AG08396 (cell line): ENCODE results near the gene SLC47A1.
A peak's percentile ranks its signal among the peaks of the same experiment; 100 is the strongest.
"Not testable (repeated sequence)": the region's sequence is repeated elsewhere in the genome, so short reads cannot be mapped to it uniquely, and the experiment has no call there.

ENCODE experiments used
- DNase-seq: peaks from one replicate; pipeline ENCODE4 v3.0.0; 2012; ENCODE audit warnings: low spot score, mixed read lengths

Gene SLC47A1, protein sequence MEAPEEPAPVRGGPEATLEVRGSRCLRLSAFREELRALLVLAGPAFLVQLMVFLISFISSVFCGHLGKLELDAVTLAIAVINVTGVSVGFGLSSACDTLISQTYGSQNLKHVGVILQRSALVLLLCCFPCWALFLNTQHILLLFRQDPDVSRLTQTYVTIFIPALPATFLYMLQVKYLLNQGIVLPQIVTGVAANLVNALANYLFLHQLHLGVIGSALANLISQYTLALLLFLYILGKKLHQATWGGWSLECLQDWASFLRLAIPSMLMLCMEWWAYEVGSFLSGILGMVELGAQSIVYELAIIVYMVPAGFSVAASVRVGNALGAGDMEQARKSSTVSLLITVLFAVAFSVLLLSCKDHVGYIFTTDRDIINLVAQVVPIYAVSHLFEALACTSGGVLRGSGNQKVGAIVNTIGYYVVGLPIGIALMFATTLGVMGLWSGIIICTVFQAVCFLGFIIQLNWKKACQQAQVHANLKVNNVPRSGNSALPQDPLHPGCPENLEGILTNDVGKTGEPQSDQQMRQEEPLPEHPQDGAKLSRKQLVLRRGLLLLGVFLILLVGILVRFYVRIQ

DNA sequence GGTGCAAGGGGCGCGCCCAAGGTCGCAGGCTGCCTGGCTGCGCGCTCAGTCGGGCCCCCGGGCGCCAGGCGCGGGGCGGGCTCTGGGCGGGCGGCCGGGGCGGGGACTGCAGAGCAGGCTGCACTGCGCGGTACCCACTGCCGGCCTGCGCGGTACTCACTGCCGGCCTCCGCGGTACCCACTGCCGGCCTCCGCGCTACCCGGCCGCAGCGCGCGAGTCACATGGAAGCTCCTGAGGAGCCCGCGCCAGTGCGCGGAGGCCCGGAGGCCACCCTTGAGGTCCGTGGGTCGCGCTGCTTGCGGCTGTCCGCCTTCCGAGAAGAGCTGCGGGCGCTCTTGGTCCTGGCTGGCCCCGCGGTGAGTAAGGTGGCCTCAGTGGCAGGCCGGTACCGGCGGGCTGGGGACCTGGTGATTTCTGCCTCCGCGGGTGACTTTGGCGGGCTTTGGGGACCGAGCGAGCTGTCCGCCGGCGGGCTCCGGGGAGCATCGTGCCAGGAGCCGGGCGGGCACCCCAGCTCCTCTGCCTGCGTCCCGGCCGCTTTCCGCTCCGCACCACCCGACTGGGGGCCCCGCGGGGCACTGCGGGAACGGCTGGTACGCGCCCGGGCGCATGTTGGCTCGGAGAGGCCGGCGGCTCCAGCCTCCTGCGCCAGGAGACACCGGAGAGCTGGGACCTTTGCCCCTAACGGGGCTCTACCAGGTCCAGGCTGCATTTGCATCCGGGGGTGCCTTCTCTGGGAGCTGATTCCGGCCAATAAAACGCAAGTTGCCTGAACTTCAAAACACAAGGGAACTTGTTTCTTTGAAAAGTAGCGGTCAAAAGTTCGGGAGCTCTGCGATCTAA lies at the start of gene SLC47A1:
SLC47A1 (plus strand) TSS at position 137 of the 844 bp plus-strand sequence; CDS start at position 223, 86 bp downstream.
- DNase-seq = peak; percentile 37

DNA sequence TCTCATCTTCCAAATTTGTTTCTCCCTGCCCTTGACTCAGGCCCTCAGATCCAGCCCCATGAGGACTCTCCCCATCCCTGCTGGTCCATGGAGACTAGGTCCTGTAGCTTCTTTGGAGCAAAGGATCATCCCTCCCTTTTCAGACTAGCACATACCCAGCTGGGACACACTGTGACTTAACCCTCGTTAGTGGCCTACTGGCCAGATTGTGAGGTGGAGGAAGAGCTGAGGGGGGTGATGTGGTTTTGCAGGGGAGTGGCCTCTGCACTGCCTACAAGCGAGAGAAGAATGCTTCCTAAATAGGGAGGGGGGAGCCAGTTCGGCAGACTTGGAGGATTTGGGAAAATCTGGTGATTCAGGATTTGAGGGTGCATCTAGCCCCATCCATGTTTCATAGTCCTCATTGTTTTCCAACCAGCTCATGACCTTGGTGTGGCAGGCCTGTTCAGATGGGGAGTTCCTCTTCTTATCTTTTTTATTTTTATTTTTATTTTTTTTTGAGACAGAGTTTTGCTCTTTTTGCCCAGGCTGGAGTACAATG lies 47.8 kb upstream of the SLC47A1 start:
- DNase-seq = no peak

DNA sequence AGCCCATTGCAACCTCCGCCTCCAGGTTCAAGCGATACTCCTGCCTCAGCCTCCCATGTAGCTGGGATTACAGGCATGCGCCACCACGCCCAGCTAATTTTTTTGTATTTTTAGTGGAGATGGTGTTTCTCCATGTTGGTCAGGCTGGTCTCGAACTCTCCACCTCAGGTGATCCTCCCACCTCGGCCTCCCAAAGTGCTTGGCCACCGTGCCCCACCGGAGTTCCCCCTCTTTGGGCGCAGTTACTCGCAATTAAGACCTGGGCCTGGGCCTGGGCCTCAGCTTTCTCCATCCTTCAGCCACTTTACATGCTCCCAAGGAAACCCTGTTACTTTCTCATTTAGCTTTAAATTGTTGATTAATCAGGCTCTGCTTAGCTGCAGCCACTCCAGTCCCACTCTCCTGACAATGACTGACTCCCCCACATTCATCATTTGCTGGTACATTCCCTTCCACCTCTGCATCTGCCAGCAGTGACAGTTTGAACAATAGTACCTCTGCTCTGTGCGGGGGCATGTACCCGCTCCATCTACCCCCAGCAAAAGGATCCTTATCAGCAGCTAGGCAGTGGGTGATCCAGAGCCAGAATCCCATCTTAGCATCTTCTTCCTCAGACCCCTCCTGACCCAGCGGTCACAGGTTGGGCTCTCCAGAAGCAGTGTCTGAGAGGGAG lies 47.2 kb upstream of the SLC47A1 start:
- DNase-seq = no peak

DNA sequence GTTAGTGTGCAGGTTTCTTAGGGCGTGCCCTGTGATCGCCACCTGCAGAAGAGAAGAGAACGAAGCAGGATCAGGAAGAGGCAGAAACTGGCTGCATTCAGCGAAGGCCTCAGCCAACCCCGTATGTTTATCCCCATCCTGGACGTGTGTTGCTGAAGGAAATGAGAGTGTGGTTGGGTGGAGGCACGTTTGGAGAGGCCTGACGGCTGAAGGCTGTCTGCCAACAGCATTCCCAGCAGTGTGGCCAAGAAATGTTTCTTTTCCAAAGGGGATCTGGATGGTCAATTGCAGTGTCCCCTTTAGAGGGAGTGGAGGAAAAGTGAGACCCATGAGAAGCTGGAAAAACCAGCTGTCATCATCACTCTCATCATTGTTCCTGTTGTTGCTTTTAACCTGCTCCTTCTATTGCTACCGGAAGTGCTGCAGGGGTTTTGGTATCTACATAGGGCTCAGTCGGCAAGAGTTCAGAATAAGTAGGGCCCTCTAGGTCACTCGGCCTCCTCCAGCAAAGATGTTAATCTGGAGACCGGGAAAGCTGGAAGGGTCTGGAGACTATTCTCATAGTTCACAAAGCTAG lies 46.5 kb upstream of the SLC47A1 start:
- no peak for DNase-seq

DNA sequence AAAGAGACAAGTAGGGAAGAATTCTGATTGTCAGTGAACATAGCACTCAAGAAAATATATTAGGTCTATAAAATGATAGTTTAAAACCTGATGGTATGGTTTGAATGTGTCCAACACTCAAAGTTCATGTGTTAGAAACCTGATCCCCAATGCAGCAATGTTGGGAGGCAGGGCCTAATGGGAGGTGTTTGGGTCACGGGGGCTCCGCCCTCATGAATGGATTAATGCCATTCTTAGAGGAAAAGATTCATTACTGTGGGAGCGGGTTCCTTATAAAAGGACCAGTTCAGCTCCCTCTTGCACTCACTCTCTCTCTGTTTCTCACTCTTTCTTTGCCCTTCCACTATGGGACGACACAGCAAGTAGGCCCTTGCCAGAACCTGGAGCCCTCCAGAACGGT lies 41.5 kb upstream of the SLC47A1 start:
- no peak for DNase-seq

DNA sequence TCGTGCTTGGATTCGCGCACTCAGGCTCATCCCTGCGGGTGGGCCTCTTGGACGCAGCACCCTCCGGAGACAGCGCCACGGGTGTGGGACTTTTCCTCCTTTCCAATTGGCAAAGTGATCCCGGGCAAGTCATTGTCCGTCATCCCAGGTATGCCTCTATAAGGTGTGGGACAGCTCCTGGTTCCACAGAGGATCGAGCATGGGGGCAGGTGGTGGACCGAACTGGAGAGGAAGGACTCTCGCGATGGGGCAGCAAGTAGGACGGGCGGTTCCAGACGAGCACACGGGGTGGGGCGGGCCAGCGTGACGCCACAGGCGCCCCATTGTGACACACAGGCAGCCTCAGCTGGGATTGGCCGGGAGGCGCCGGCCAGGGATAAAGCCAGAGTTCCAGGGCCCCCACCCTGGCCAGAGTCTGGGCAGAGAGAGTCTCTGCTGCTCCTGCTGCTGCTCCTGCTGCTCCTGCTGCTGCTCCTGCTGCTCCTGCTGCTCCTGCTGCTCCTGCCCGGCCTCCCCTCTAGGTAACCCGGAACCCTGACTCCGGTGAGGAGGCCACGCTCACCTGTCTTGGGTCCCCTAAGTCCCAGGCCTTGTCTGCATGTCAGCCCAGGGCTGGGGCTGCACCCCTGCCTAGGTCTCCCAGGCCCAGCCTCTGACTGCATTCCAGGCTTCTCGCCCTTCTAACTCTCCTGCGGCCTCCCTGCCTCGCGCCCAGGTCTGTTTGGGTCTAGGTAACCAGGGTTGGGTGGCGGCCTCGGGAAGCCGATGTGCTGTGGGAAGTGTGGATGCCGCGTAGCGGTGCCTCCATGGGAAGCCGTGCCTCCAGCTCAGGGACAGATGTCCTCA lies 38.5 kb upstream of the SLC47A1 start:
- no peak for DNase-seq

DNA sequence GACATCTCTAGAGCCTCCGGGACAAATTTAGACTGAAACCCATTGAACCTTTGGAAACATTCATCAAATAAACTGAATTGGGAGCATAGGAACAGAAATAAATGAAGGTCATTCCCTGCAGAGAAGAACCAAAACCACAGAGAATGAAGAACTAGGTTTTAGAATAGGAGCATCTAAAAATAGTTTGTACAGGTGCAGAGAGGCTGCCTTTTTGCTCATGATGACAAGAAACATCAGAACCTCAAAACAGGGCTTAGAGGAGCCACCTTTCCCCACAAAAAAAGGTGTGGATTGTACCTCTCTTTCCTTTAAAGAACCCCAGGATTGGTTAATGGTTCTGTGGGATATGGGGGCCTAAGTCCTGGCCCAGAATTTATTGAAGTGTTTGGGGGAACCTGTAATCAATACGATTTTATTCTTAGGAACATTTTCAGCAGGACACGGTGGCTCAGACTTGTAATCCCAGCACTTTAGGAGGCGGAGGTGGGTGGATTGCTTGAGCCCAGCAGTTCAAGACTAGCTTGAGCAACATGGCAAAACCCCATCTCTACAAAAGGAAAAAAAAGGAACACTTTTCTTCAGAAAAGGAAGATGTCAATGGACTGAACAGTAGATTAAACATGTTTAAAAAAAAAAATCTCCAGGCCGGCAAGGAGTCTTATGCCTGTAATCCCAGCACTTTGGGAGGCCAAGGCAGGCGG lies 37.7 kb upstream of the SLC47A1 start:
- DNase-seq = no peak

DNA sequence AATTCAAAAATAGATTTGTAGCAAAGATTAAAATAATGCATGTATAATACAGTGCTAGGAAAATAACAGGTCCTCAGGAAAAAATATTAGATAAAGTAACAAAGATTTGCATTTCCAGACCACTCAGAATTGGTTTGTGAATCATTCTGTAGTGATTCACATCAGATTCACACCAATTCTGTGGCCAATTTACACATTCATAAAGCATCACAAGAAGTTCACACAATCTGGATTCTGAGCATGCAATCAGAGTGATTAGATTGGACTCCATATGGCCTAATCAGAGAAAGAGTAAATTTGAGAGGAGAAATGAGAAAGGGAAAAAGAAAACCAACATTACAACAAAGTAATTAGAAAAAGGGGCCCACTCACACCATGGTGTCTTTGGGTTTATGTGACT lies 36.0 kb upstream of the SLC47A1 start:
- DNase-seq = no peak

DNA sequence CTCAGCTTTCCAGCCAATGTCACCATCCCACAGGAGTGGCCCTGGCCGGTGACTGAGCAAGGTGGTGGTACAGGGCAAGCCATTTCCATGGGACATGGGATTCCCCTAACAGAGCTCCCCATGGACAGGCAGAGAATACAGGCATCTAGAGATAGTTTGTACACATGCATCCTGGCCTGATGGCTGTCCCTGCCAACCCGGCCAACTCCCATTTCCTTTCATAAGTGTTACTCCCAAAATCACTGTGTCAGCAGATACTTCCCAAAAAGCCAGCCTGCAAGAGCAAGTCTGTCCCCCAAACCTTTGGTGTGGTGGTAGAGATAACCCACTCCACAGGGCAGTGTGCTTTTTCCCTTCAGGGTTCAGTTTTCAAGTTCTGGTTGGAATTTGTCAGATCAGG lies 32.4 kb upstream of the SLC47A1 start:
- DNase-seq = no peak

DNA sequence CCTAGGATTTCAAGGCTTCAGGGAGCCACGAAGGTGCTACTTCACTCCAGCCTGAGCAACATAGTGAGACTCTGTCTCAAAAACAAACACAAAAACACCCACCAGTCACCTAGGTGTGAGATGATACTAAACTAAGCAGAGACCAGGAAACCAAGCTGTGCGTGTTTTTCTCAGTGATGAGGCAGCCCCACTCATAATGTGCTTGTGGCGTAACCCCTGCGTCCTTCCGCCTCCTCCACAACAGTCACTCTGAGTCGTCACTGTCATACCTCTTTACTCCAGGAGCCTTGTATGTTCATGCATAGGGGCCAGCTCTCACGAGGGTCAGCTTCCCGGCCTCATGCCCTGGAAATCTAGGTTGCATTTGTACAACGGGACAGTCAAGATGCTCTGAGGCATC lies 31.1 kb upstream of the SLC47A1 start:
- no peak for DNase-seq

DNA sequence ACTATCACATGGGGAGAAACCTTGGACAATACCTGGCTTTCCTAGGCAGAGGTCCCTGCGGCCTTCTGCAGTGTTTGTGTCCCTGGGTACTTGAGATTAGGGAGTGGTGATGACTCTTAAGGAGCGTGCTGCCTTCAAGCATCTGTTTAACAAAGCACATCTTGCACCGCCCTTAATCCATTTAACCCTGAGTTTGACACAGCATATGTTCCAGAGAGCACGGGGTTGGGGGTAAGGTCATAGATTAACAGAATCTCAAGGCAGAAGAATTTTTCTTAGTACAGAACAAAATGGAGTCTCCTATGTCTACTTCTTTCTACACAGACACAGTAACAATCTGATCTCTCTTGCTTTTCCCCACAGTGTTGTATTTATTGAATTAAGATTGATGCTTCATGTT lies 28.1 kb upstream of the SLC47A1 start:
- DNase-seq = not testable (repeated sequence)

DNA sequence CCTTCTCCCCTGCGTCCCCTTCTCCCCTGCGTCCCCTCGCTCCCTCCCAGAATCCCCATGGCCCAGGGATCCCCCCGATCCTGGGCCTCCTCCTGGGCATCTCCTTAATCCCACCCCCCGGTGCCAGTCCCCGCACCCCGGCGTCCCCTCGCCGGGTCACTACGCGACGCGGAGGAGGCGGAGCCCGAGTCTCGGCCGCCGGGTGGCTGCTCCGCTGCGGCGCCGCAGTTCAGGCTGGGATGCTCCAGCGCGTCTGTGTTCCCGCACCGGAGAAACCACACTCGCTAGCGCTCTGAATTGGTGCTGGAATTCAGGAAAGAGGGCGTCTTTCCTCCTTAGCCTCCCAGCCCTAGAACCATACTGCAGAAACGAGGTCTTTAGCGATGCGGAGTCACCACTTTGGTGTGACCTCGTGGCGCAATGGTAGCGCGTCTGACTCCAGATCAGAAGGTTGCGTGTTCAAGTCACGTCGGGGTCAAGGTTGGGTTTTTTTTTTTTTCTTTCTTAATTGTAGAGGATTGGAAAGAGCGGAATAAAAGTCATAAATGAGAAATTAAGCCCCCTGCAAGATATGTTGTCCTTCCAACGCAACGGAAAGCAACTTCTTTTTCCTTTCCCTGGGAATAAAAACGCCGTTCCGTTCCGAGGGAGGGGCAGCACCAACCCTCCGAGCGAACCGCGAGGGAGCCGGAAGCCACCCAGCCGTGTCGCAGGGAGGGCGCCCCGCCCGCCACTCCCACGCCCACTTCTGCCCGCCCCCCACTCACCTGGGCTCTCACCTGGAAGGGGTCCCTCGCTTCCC lies 25.7 kb upstream of the SLC47A1 start:
- DNase-seq = peak; percentile 94

DNA sequence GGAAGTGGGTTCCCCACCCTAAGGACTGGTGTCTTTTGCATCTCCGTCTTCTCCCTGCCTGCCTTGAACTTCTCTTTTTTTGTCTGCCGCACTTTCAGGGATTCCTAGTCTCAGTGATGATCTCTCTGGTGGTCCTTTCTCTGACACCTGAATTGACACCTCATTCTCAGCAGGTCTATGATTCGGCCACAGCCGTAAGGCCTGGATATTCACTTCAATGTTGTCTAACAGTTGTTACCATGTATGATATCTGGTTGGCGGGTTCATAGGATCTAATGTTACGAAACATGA lies 25.1 kb upstream of the SLC47A1 start:
- no peak for DNase-seq

DNA sequence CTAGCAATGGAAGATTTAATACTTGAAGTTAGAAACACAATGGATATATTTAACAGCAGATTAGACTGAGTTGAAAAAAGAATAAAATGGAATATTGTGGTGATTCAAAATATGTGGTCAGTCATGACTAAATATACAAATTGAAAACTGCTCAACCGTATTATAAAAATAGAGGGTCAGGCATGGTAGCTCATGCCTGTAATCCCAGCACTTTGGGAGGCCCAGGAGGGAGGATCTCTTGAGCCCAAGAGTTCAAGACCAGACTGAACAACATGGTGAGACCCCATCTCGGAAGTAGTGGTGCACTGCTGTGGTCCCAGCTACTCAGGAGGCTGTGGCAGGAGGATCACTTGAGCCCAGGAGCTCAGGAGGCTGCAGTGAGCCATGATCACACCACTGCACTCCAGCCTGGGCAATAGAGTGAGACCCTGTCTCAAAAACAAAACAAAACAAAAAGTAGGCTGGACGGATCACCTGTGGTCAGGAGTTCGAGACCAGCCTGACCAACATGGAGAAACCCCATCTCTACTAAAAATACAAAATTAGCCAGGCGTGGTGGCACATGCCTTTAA lies 24.3 kb upstream of the SLC47A1 start:
- not testable (repeated sequence) for DNase-seq

DNA sequence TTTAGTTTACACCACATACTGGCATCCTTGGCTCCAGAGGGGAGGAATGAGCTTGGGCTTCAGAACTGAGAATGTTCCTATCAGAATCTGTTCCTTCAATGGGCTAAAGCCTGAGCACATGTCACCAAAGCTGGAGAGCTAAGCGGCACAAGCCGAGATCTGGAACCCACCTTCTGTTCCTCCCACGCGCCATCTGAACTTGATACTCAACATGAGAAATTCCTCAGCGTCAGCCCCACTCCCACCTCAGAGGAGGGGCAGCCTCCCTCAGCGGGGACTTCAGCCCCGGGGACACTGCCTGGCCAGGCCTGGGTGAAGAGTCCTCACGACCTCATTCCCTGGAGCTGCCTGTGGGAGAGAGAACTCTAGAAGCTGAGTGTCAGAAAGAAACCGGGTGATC lies 22.8 kb upstream of the SLC47A1 start:
- no peak for DNase-seq

DNA sequence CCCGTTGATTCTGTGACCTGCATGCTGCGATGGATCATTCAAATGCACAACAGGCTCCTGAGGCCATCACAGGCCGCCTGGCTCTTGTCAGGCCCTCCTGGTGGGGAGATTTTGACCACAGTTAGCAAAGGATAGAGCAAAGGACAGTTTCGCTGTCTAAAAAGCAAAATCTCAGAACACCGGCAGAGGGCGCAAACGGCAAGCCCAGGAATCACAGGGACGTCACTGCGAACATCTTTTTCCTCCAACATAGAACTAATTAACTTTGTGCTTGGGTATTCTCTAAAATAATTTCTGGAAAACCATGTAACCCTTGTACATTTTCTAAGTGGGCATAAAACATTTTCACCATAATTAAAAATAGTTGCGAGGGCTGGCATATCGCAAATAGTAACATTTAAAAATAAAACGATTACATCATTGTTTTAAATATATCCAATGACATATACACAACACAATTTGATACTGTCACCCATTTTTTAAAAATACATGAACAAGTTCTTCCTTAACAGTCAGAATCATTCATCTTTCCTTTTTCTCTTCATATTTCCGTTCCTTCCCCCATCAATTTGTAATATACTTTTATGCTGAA lies 19.7 kb upstream of the SLC47A1 start:
- DNase-seq = peak; percentile 65

DNA sequence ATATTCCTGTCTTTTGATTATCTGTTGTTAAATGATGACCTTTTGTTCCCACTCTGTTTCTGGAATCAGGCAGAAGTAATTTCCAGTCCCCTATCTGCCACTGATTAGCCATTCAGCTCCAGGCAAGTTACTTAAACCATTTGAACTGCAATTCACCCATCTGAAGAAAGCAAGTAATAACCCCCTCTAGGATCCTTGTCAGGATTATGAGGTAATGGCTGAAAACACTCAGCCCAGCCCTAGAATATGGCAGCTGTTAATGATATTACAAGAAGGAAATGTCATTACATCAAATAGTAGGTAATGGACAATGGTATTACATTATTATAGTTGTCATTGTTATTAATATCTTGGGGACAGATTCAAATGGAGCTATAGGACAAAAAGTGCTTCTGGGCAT lies 16.0 kb upstream of the SLC47A1 start:
- no peak for DNase-seq

DNA sequence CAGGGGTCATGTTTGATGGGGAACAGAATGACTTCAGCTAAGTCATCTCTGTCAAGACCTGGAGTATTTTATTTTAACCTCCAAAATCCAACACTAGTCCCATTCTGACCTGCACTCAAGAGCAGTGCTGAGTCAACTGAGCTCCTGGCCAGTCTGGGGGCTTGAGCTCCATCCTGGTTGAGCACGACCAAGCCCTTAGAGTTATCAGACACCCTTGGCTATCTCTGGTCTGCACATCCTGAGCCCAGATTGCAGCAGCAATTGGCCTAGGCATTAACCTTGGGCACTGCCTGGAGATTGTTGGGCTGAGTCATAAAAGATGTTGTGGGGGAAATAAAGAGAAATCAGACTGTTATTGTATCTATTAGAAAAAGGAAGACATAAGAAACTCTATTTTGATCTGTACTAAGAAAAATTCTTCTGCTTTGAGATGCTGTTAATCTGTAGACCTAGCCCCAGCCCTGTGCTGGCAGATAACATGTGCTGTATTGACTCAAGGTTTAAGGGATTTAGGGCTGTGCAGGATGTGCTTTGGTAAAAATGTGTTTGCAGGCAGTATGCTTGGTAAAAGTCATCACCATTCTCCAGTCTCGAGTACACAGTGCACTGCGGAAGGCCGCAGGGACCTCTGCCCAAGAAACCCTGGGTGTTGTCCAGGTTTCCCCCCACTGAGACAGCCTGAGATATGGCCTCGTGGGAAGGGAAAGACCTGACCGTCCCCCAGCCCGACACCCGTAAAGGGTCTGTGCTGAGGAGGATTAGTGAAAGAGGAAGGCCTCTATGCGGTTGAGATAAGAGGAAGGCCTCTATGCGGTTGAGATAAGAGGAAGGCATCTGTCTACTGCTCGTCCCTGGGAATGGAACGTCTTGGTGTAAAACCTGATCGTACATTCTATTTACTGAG lies 14.0 kb upstream of the SLC47A1 start:
- not testable (repeated sequence) for DNase-seq
